Measurements from ENCODE around the gene OSBPL5.

Gene OSBPL5

GRCh38 chr11:3176487-3176886 is 11.4 kb upstream of the OSBPL5 start:
- DNase-seq (ENCODE audit: low spot score) (no peak), ATAC-seq (ENCODE audit: low read depth) (no peak)
- TF ChIP-seq, protein P1, sequence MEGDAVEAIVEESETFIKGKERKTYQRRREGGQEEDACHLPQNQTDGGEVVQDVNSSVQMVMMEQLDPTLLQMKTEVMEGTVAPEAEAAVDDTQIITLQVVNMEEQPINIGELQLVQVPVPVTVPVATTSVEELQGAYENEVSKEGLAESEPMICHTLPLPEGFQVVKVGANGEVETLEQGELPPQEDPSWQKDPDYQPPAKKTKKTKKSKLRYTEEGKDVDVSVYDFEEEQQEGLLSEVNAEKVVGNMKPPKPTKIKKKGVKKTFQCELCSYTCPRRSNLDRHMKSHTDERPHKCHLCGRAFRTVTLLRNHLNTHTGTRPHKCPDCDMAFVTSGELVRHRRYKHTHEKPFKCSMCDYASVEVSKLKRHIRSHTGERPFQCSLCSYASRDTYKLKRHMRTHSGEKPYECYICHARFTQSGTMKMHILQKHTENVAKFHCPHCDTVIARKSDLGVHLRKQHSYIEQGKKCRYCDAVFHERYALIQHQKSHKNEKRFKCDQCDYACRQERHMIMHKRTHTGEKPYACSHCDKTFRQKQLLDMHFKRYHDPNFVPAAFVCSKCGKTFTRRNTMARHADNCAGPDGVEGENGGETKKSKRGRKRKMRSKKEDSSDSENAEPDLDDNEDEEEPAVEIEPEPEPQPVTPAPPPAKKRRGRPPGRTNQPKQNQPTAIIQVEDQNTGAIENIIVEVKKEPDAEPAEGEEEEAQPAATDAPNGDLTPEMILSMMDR (IDR thresholded peaks at IDR 0.05; ENCODE audit: poor library complexity, severe bottlenecking): no peak
- no peaks in the 10 kb centered on the region for H3K4me1 ChIP-seq (ENCODE audit: insufficient read depth, poor library complexity, severe bottlenecking)
- H3K4me3 ChIP-seq (ENCODE audit: severe bottlenecking): no peak overlapping the region
- H3K36me3 ChIP-seq (ENCODE audit: low read depth): no peaks in the 10 kb centered on the region
- peaks cover 12% of the 10 kb centered on the region for H3K9me3 ChIP-seq (ENCODE audit: severe bottlenecking)
- no peaks in the 10 kb centered on the region for H3K27me3 ChIP-seq (ENCODE audit: insufficient read depth, poor library complexity, severe bottlenecking)
- H3K27ac ChIP-seq (ENCODE audit: poor library complexity, severe bottlenecking): no peak overlapping the region

GRCh38 chr11:3175194-3175593 is 10.1 kb upstream of the OSBPL5 start:
- no peaks in the 10 kb centered on the region for H3K27me3 ChIP-seq (ENCODE audit: insufficient read depth, poor library complexity, severe bottlenecking)
- peaks cover 12% of the 10 kb centered on the region for H3K9me3 ChIP-seq (ENCODE audit: severe bottlenecking)
- DNase-seq (ENCODE audit: low spot score) (no peak), ATAC-seq (ENCODE audit: low read depth) (no peak)
- H3K4me3 ChIP-seq (ENCODE audit: severe bottlenecking): no peak overlapping the region
- TF ChIP-seq, protein P1 (IDR thresholded peaks at IDR 0.05; ENCODE audit: poor library complexity, severe bottlenecking): no peak
- H3K36me3 ChIP-seq (ENCODE audit: low read depth): no peaks in the 10 kb centered on the region
- H3K27ac ChIP-seq (ENCODE audit: poor library complexity, severe bottlenecking): no peak overlapping the region
- H3K4me1 ChIP-seq (ENCODE audit: insufficient read depth, poor library complexity, severe bottlenecking): no peaks in the 10 kb centered on the region

DNA sequence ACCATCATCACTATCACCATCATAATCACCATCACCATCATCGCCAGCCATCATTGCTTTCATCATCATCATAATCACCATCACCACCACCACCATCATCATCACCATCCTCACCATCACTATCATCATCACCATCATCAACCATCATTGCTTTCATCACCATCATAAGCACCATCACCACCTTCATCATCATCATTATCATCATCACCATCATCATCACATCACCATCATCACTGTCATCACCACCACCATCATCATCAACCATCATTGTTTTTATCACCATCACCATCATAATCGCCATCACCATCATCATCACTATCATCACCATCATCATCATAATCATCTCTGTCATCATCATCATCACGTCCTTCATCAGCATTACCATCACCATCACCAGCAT is 9.3 kb upstream of the OSBPL5 start:
- Histone ChIP-seq H3K36me3 (ENCODE audit: low read depth) (no peaks in the 10 kb centered on the region), H3K4me3 (ENCODE audit: severe bottlenecking) (no peak overlapping the region), H3K27me3 (ENCODE audit: insufficient read depth, poor library complexity, severe bottlenecking) (no peaks in the 10 kb centered on the region), H3K4me1 (ENCODE audit: insufficient read depth, poor library complexity, severe bottlenecking) (no peaks in the 10 kb centered on the region), H3K27ac (ENCODE audit: poor library complexity, severe bottlenecking) (no peak overlapping the region), H3K9me3 (ENCODE audit: severe bottlenecking) (peaks cover 12% of the 10 kb centered on the region)
- ATAC-seq (ENCODE audit: low read depth): no peak
- TF ChIP-seq, protein P1 (IDR thresholded peaks at IDR 0.05; ENCODE audit: poor library complexity, severe bottlenecking): no peak
- DNase-seq (ENCODE audit: low spot score): no peak

- no peaks in the 10 kb centered on the region for H3K4me1 ChIP-seq (ENCODE audit: insufficient read depth, poor library complexity, severe bottlenecking)
- H3K27ac ChIP-seq (ENCODE audit: poor library complexity, severe bottlenecking): no peak overlapping the region
- H3K27me3 ChIP-seq (ENCODE audit: insufficient read depth, poor library complexity, severe bottlenecking): no peaks in the 10 kb centered on the region
- no peaks in the 10 kb centered on the region for H3K36me3 ChIP-seq (ENCODE audit: low read depth)
- H3K4me3 ChIP-seq (ENCODE audit: severe bottlenecking): no peak overlapping the region
- TF ChIP-seq, protein P1 (IDR thresholded peaks at IDR 0.05; ENCODE audit: poor library complexity, severe bottlenecking): no peak
- peaks cover 12% of the 10 kb centered on the region for H3K9me3 ChIP-seq (ENCODE audit: severe bottlenecking)
- DNase-seq (ENCODE audit: low spot score): no peak
- ATAC-seq (ENCODE audit: low read depth): no peak
Measured at GRCh38 chr11:3173795-3174194, 8.7 kb upstream of the OSBPL5 start.

- H3K4me1 ChIP-seq (ENCODE audit: insufficient read depth, poor library complexity, severe bottlenecking): no peaks in the 10 kb centered on the region
- no peak for ATAC-seq (ENCODE audit: low read depth)
Measured at GRCh38 chr11:3171931-3172560, 6.9 kb upstream of the OSBPL5 start.

More at GRCh38 chr11:3171931-3172560, 6.9 kb upstream of the OSBPL5 start:
- no peak overlapping the region for H3K4me3 ChIP-seq (ENCODE audit: severe bottlenecking)
- TF ChIP-seq, protein P1 (IDR thresholded peaks at IDR 0.05; ENCODE audit: poor library complexity, severe bottlenecking): no peak
- peak; percentile 34 for DNase-seq (ENCODE audit: low spot score)
- peaks cover 10% of the 10 kb centered on the region for H3K9me3 ChIP-seq (ENCODE audit: severe bottlenecking)
- no peaks in the 10 kb centered on the region for H3K27me3 ChIP-seq (ENCODE audit: insufficient read depth, poor library complexity, severe bottlenecking)
- H3K36me3 ChIP-seq (ENCODE audit: low read depth): no peaks in the 10 kb centered on the region
- H3K27ac ChIP-seq (ENCODE audit: poor library complexity, severe bottlenecking): no peak overlapping the region
